Measurements from ENCODE around the gene OR56B4.
"Not testable (repeated sequence)": the region's sequence is repeated elsewhere in the genome, so short reads cannot be mapped to it uniquely, and the experiment has no call there.

Gene OR56B4

GRCh38 chr11:6107384-6107783, at the start of gene OR56B4:
Gene OR56B4 (plus strand): TSS chr11:6107684. CDS start chr11:6107779, 95 bp downstream.
- DNase-seq (ENCODE audit: low read depth in 2 of 2); H3K4me3 ChIP-seq (replicated peaks in 1 of 2; ENCODE audit: low read depth in 2 of 2, low read length in 2 of 2): not testable (repeated sequence)

- DNase-seq (ENCODE audit: low read depth in 2 of 2) = no peak
- no peak overlapping the region for H3K4me3 ChIP-seq (replicated peaks in 1 of 2; ENCODE audit: low read depth in 2 of 2, low read length in 2 of 2)
- no peak for TF ChIP-seq CTCF (IDR thresholded peaks at IDR 0.05; ENCODE audit: low read depth, low read length)
Measured at GRCh38 chr11:6061475-6061874, 46.0 kb upstream of the OR56B4 start.

GRCh38 chr11:6062691-6063358, 44.7 kb upstream of the OR56B4 start:
- TF ChIP-seq CTCF (IDR thresholded peaks at IDR 0.05; ENCODE audit: low read depth, low read length) = no peak
- DNase-seq (ENCODE audit: low read depth in 2 of 2) = no peak
- no peak overlapping the region for H3K4me3 ChIP-seq (replicated peaks in 1 of 2; ENCODE audit: low read depth in 2 of 2, low read length in 2 of 2)

- H3K4me3 ChIP-seq (replicated peaks in 1 of 2; ENCODE audit: low read depth in 2 of 2, low read length in 2 of 2) = no peak overlapping the region
- DNase-seq (ENCODE audit: low read depth in 2 of 2) = no peak
- TF ChIP-seq CTCF (IDR thresholded peaks at IDR 0.05; ENCODE audit: low read depth, low read length) = no peak
Measured at GRCh38 chr11:6067502-6067901, 40.0 kb upstream of the OR56B4 start.

- H3K4me3 ChIP-seq (replicated peaks in 1 of 2; ENCODE audit: low read depth in 2 of 2, low read length in 2 of 2); DNase-seq (ENCODE audit: low read depth in 2 of 2): not testable (repeated sequence)
Measured at GRCh38 chr11:6076443-6076842, 31.0 kb upstream of the OR56B4 start.

- no peak for DNase-seq (ENCODE audit: low read depth in 2 of 2)
- TF ChIP-seq CTCF (IDR thresholded peaks at IDR 0.05; ENCODE audit: low read depth, low read length) = no peak
- H3K4me3 ChIP-seq (replicated peaks in 1 of 2; ENCODE audit: low read depth in 2 of 2, low read length in 2 of 2) = no peak overlapping the region
Measured at GRCh38 chr11:6077723-6078122, 29.8 kb upstream of the OR56B4 start.

GRCh38 chr11:6079463-6079862, 28.0 kb upstream of the OR56B4 start:
- no peak for TF ChIP-seq CTCF (IDR thresholded peaks at IDR 0.05; ENCODE audit: low read depth, low read length)
- no peak overlapping the region for H3K4me3 ChIP-seq (replicated peaks in 1 of 2; ENCODE audit: low read depth in 2 of 2, low read length in 2 of 2)
- no peak for DNase-seq (ENCODE audit: low read depth in 2 of 2)

GRCh38 chr11:6083129-6083528, 24.4 kb upstream of the OR56B4 start:
- H3K4me3 ChIP-seq (replicated peaks in 1 of 2; ENCODE audit: low read depth in 2 of 2, low read length in 2 of 2) = no peak overlapping the region
- no peak for TF ChIP-seq CTCF (IDR thresholded peaks at IDR 0.05; ENCODE audit: low read depth, low read length)
- no peak for DNase-seq (ENCODE audit: low read depth in 2 of 2)
